HG03442 (cell line): ENCODE measurements around the gene DAZL.

Experiments
- ATAC-seq: cut with Tn5 transposase; IDR thresholded peaks from one replicate; pipeline ENCODE4 v1.9.1; 2021; ENCODE audit warnings: mild to moderate bottlenecking, moderate library complexity; ENCODE audit not compliant: unreplicated experiment

DAZL gene

DNA sequence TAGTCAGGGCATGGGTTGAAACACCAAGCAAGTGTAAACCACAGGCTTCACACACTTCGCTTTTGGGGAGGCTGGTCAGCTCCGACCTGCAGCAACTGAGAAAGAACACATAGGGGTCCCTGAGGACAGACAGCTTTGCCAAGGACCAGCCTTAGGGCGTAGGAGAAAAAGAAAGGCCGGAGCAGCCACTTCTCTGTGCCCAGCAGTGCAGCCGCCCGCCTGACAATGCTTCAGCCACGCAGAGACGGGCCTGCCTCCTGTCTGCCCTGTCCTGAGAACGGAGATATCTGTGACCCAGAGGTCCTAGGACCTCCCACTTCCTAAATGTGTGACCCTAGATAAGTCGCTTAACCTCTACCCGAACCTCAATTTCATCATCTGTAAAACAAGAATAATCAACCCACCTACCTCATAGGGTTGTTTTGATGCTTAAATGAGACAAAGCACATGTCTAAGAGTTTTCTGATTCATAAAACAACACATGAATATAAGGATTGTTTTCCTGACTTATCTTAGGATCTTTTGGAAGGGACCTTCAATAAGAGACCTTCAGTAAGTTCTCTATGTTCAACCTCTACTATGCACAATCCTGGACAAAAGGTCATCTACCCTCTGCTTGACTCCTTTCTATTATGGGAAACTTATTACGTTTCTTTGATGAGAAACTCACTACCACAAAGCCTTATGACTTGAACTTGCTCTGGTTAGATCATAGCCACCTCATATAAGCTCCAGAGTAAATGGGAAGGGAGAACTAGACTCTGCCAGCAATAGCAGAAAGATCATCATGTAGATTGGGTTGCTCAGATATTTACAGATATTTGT, 58.8 kb downstream of the DAZL start:
- no peak for ATAC-seq

DNA sequence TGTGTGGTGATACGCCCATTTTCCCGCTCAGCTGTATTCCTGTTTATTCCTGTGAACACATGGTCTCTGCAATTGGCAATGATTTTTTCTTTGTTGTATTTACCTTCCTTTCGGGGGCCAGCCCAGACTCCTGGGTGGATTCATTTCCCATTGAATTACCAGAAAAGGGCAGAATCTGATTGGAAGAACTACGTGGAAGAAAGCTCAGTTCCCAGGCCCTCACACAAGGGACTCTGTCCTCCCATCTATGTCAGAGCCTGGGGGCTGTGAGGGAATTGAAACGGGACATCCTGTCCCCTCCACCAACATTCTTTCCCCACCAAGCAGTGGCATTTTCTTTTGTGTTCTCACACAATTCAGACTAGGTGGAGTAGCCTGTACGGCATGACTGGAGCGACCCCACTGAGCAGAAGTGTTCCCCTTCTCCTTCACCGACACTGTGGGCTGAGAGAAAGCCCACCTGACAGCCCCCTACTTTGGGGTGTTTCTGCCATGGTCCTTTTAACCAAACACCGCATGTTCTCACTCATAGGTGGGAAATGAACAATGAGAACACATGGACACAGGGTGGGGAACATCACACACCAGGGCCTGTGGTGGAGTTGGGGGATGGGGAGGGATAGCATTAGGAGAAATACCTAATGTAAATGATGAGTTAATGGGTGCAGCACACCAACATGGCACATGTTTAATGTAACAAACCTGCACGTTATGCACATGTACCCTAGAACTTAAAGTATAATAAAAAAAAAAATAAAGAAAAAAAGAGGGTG, 59.6 kb downstream of the DAZL start:
- ATAC-seq: no peak

- no peak for ATAC-seq
Measured at GRCh38 chr3:16543242-16543864, 61.9 kb downstream of the DAZL start.

GRCh38 chr3:16538507-16538906, 66.7 kb downstream of the DAZL start:
- ATAC-seq: no peak

GRCh38 chr3:16536996-16537395, 68.2 kb downstream of the DAZL start:
- ATAC-seq: no peak
